Middle frontal gyrus (tissue), 1 donor: ENCODE measurements around the gene SNX33.
"Not testable (repeated sequence)": the region's sequence is repeated elsewhere in the genome, so short reads cannot be mapped to it uniquely, and the experiment has no call there.

Experiments used
- DNase-seq: peaks from one replicate; pipeline ENCODE4 v3.0.0-alpha.2; 2015; ENCODE audit warnings: low spot score; ENCODE audit errors: extremely low spot score

The SNX33 gene

DNA sequence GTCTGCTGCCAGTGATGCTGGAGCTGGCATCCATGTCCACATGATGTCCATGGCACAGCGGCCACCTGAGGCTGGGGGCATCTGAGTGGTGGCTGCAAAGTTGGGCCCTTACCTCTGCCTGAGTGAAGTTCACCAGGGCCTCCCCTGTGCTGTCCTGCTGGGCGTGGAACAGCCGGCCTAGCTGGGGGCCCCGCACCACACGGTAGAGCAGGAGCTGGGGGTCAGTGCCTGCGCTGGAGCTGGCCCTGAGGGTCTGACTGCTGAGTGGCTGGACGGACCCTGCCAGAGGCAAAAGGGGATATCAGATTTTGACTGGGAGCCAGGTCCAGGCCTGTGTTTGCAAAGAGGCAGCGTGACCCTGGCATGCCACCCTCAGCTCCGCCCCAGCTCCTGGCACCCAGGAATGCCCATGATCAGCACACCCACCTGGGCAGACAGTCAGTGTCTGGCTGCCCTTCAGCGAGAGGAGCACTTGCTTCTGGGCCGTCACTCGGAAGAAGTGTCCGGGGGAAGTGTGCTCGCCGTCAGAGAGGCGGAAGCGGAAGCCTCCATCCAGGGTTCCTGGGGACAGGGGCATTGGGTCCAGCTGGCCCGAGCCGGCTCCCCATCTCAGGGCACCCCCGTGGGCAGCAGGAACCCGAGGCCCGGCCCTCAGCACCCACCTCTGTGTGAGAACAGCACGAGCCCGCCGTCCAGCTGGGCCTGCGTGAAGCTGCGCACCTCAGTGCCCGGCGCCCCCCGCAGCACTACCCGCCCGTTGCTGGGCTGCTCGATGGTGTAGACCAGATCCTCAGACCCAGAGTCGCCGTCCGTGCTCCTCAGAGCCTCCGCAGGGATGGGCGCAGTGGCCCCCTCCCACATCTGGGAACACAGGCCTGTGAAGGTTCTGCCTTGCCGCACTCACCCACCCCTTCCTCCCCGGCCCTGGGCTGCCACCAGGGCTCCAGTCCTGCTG lies 34.7 kb downstream of the SNX33 start:
- no peak for DNase-seq

DNA sequence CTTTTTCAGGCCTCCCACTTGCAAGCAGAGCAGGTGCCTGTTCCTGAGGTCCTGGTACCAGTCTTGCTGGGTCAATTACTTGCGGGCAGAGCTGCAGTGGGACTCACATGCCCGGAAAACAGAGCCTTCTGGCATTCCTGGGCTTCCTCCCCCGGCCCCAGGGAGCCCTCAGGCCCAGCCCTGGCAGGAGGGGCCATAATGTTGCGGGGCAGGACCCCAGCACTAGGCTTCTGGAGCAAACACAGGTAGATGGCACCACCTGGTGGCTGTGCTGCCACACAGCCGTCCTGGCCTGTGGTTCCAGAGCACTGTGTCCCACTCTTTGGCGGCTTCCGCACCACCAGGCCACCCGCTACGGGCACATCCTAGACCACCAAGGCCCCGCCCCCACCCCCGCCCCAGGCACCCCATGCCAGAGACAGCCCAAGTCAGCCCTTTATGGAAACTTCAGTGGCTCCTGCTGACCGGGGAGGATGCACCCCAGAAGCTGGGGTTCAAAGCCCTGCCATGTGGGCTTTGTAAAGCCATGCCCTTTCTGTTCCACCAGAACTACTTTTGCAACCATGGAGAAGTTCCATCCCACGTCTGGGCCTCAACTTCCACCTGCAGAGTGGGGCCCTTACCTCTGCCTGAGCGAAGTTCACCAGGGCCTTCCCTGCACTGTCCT lies 36.1 kb downstream of the SNX33 start:
- not testable (repeated sequence) for DNase-seq

DNA sequence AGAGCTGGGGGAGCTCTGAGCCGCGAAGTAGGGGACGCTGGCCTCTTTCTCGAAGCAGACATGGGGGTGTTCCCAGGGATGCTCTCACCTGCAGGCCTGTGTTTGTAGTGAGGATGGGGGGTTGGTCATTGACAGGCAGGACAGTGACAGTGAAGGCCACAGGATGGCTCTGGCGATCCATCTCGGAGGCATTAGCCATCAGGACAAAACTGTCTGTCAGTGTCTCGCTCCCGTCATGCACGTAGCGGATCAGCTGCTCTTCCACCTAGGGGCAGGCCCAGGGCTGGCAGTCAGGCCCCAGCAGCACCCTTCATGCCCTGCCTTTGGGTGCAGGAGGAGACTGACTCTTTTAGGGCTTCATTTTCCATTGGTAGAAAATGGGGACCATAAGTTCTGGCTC lies 36.9 kb downstream of the SNX33 start:
- no peak for DNase-seq

DNA sequence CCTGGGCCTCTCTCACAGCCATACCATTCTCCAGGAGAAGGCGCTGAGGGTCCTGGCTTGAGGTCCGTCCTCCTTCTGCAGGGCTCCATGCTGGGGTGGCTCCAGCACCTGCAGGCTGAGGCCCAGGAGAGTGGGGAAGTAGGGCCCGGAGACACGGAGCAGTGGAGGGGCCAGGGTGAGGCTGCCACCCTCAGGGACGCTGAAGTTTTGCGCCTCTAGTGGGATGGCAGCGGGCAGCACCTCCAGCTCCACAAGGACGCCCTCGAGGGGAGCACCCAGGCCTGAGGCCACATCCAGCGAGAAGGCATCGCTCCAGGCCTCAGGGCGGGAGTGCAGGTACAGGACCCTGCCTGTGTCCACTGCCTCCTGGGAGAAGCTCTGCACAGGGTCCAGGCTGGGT lies 37.5 kb downstream of the SNX33 start:
- no peak for DNase-seq

DNA sequence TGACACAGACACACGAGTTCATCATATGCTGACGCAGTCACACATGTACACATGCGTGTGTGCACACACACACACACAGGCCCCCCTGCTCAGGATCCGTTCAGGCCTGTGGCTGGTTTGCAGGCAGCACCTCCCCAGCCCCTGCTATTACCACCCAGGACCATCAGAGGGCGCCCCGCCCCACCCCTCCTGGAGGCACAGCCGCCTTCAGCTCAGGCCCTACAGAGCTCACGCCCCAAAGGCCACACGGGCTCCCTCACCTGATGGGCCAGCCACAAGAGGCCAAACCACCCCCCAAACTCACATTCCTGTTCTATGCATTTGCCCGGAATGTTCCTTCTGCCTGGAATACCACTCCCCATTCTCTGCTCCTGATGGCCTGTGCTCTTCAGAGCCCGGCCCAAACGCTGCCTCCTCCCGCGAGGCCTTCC lies 38.5 kb downstream of the SNX33 start:
- not testable (repeated sequence) for DNase-seq

DNA sequence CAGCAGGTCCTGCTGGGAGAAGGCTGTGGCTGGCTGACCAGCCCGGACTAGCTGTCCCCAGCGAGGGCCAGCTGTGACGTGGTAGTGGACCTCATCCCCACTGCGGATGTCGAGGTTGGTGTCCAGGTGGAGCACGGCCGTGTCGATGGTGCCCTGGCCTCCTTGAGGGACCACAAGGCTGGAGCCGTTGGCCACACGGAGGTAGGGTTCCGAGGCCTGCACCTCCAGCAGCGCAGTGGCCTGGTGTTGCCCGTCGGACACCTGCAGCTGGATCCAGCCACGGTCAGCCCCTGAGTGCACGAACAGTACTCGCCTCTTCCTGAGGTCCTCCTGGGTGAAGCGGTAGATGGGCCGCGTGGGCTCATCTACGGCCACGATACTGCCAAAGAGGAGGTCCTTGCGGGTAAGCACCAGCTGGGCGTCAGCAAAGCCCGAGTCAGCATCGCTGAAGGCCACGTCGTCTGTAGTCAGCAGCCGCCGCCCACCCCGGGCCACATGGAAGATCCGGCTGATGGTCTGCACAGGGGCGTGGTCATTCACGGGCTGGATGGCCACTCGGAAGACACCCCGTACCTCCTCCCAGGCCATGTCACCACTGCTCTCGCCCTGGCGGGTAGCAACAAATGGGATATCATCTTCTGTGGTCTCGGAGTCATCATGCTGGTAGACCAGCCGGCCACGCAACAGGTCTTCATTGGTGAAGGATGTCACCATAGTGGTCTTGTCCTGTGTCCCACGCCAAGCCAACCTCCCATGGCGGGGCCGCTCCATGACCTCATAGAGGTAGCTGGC lies 40.0 kb downstream of the SNX33 start:
- DNase-seq = no peak

DNA sequence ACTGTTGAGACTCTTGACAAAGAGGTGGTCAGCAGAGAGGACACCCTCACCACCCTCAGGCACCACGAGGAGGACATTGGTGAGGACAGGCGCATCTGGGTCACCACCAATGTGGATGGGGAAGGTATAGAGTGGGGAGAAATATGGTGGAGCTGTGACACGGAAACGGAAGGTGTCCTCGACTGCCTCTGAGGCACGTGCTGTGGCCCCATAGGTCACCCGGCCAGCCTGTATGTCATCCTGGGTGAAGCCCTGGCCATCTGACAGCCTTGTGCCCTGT lies 40.5 kb downstream of the SNX33 start:
- DNase-seq = no peak

DNA sequence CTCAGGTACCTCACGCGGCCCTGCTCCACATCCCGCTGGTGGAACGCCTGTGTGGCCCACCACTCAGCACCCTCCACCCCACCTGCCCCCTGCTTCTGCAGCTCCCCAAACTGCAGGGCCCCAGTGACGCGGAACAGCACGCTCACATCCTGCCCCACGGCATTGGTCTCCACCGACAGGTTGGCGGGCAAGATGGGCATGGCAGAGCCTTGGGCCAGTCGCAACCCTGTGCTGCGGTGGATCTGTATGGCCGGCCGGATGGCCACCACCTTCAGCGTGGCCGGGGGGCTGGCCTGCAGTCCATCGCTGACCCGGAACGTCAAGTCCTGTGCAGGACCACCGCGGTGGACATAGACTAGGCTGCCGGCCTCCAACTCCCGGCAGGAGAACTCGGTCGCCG lies 41.1 kb downstream of the SNX33 start:
- no peak for DNase-seq

DNA sequence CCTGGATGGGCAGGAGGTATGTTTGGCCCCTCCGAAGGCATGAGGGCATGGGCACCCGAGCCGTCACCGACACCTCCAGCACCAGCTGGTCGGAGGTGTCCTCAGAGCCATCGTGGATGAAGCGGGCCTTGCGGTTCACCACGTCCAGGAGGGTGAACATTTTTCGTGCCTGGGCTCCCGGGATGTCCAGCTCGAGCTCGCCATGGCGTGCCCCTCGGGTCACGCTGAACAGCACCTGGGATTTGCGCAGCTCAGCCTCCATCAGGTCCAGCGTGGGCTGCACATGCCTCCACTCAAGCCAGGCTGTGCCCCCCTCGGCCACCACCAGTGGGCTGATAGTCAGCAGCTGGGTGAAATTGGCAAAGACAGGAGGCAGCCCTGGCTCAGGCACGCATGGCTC lies 41.7 kb downstream of the SNX33 start:
- not testable (repeated sequence) for DNase-seq

DNA sequence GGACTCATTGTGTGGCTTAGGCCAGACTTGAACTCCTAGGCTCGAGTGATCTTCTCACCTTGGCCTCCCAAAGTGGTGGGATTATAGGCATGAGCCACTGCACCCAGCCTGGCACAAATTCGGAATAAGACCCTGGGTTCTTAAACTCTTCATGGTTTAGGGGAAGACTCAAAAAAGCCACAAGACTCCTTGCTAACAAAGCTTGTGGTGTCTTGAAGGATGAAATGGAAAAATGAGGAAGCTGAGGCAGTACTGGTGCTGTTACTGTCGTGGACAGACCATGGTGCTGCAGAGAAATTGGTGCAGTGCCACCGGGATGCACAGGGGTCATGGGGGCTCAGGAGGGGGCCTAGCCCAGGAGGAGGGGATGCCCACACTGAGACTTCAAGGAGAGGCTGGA lies 44.6 kb downstream of the SNX33 start:
- not testable (repeated sequence) for DNase-seq

DNA sequence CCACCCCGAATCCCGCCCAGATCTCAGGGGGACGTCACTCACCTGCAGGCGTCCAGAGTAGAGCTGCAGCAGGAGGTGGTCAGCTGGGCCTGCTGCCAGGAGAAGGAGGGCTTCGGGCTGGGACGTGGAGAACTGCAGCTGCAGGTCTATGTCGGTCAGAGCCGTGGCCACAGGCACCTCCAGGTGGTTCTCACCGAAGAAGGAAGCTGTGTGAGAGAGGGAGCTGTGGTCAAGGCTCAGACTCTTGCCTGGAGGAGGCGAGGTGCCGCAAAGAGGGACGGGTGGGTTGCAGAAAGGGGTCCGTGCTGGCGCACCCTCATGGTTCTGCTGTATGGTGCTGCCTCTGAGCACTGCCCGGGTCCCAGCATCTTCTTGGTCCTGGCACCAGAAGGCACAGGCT lies 45.3 kb downstream of the SNX33 start:
- DNase-seq = not testable (repeated sequence)

DNA sequence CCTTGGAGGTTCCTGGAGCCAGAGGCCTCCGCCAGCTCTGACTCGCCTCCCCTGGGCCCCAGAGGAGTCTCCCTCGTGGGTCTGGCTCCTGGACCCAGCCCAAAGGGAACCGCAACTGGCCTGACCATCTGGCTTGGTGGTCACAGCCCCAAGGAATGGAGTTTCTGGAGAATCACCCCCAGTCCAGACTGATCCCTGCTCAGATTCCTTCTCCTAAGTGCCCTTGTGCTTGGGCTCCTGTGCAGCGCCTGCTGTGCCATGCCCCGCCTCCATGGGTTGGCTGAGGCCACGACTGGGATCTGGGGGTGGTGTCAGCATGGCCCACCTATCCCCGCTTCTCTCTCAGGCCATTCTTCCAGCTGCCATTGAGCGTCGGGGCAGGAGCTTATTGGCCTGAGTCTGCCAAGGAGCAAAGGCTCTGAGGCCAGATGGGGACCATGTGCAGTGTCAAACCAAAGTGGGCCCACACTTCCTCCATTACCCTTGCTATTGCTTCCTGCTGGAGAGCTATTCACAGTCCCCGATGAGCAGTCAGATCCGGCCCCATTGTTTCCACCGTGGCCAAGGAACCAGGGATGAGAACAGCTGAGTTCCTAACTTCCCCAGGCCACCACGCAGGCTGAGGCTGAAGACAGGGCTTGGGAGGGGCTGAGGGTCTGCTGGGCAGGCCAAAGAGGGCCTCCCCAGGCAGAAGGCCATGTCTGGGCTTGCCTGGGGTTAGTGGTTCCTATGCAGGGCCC lies 46.0 kb downstream of the SNX33 start:
- no peak for DNase-seq

DNA sequence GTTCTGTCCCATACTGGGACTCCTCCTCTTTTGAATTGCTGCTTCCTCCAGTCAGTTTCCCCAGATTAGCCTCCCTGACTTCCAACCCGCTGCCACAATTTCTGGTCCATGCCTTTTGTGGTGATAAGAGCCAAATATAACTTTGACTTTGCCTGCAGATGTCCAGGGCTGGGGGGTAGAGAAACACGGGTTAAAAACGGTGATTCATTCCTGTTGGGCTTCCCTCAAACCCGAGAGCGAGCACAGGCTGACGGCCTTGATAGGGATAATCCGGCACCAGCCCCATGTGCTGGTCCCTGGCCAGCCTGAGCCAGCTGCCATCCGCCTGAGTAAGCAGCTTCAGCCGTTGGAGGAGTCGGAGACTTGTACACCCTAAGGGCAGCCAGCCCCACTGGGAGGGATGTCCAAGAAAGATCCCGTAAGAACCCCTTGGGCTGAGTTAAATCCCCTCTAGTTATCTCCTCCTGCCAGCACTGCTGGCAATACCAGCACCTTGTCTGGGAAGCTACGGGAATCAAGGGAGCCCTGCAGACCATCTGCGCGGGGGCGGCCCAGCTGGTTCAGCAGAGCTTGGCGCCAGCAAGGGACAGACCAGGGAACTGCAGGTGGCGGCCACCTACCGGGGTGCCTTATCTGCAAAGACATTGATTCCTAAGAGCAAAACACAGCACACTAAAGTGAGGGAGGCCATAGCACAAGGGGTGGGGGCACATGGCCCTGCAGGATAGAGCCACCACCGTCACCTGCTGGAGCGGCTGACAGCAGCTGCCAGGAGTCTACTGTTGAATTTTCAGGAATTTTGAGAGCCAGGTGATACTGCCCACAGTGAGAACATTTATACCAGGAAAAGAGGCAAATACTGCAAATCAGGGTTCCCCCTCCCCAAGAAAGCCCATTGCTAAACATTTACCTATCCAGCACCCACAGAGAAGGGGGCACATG lies 46.8 kb downstream of the SNX33 start:
- DNase-seq = peak; percentile 31

DNA sequence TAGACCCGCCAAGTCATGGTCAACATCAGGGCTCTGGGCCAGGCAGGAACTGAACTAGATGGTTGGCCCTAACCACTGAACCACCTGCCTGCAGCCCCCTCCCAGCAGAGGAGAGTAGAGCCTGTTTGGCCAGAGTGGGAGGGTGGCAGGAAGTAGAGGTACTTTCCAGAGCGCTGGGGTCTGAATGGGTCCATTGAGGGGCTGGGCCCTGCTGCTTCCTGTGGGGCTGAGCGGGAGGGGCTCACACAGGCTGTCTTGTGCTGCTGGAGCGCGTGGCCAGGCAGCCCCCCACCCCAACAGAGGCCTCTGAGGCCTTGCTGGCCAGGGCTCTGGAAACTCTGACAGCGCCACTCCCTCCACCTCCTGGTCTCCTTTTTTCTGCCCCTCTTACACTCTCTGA lies 47.5 kb downstream of the SNX33 start:
- no peak for DNase-seq

DNA sequence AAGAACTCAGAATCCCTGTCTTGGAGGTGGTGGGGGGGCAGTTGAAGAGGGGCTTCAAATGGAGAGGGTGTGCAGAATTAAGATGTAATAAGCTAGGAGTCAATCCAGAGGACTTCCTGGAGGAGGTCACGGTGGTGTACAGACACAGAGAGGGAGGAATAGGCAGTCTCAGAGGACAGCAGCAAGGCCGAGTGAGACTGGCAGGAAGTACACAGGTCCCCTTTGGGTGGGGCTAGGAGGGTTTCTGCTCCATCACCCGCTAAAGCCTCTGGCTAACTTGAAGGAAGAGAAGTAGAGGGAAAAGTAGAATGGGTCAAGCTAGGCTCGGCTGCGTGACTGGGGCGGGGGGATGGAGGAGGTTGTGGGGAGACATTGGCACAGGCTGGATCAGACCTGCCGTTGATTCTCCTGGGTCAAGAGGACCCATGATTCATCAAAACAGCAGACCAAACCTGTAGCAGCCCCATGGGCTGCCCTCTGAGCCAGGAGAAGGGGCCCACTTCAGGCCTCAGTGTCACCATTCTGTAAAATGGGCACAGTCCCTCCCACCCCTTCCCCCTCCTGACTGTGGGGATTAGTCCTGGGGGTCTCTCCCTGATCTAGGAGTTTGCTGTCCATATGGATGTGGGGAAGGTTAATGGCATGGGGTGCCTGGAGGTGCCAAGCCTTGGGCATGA lies 48.1 kb downstream of the SNX33 start:
- no peak for DNase-seq

DNA sequence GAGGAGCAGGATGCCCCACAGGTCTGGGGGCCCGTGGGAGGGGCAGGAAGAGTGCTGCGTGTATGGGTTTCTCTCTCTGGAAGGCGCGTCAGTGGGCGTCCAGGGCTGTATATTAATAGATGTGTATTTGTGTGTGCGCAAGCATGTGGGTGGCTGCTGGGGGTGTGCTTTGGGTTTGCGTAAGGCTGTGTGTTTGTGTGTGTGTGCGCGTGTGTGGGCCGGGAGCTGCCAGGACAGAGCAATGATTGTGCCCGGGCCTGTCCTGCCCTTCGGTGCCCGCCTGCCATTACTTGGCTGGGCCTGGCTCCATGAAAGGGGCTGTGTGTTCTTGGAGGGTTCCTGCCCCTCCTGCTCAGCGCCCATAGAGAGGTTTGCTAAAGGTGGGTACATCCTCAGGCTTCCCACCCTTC lies 48.6 kb downstream of the SNX33 start:
- DNase-seq = no peak

DNA sequence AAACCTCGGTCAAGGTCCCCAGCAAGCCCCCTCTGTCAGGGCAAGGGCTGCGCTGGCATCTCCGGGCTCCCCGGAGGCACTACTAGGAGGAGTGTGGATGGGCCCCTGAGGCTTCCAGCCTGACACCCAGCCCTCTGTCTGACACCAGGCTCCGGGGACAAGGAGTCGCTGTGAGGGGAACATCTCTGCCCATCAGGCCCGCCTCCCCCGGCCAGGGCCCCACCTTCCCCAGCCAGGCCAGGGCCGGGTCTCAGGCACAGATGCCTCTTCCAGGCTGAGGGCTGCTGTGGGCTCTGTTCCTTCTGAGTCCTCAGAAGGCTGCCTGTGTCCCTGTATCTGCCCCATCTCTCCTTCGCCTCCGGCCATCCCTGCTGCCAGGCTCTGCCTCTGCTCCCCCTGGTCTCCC lies 49.1 kb downstream of the SNX33 start:
- DNase-seq = no peak

DNA sequence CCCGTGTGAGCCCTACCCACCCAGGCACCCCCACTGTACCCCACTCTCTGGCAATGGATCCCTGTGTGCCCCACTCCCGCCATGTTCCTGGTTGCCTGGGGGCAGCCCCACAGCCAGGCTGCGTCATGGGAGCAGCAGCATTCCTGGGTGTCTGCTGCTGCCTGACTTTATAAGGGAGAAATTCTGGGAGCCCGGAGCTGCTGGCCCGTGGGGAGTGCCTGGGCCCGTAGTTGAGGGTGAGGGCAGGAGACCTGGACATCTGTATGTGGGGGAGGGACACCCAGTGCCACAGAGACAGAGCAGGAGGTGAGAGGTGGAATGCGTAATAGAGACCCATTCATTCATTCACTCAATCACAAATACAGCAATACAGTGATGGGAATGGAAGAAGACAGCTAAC lies 49.8 kb downstream of the SNX33 start:
- no peak for DNase-seq

DNA sequence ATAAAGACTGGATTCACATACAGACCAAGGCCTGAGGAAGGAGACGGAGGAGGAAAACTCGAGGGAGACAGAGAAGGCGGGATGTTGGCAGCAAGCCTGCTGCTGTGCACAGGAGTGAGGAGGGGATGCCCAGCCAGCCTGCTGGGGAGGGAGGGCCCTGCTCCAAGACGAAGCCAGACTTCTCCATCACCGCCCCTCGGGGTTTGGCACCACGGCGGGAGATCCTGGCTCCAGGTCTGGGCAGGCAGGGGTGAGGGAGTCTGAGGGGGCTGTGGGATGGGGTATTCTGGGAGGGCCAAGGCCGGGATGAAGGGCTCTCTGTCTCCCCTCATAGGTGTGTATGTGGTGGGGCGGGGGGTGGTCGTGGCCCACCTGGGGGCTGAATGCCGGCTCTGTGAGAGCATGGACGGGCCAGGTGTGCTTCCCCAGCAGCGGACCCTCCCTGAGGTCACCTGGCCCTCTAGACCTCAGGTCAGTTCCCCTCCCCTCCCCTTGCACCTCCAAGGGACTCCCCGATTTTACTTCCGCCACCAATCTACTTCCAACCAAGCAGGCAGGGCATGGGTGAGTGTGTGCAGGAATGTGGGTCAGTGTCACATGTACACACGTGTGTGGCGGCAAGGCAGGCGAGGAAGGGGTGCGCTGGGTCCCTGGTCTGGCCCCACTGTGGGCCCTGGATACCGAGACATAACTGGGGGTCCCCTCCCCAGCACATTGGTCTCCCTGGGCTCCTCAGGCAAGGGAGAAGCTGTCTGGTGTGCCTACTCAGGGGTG lies 50.4 kb downstream of the SNX33 start:
- not testable (repeated sequence) for DNase-seq
